RWPE1 (cell line): Measurements from ENCODE around the gene TENT5C.
A peak's percentile ranks its signal among the peaks of the same experiment; 100 is the strongest.
"Not testable (repeated sequence)": the region's sequence is repeated elsewhere in the genome, so short reads cannot be mapped to it uniquely, and the experiment has no call there.

Experiments used
- CTCF ChIA-PET: fragments of 350-600 bp; sonication (Branson Sonifier 250); formaldehyde crosslinking; extraction: SDS; loops from one replicate; lab custom pipeline; 2021; lab: Yijun Ruan, JAX
- POLR2A ChIA-PET: fragments of 400-600 bp; formaldehyde crosslinking; extraction: SDS; loops from one replicate; lab custom pipeline; 2020; ENCODE audit warnings: antibody characterized with exemption; ENCODE audit not compliant: low non-redundant PET; lab: Yijun Ruan, JAX
- DNase-seq: peaks from one replicate; pipeline ENCODE4 v3.0.0; 2012; ENCODE audit warnings: low spot score
- H3K27ac ChIP-seq: fragments of 450-650 bp; 2 replicates; pipeline ENCODE4 v1.5.1; 2017
- TF ChIP-seq, protein P1 (sequence below): fragments of 450-650 bp; conservative IDR thresholded peaks from 2 replicates; pipeline ENCODE4 v1.5.1; 2017; ENCODE audit warnings: low read depth, mild to moderate bottlenecking

The TENT5C gene

DNA sequence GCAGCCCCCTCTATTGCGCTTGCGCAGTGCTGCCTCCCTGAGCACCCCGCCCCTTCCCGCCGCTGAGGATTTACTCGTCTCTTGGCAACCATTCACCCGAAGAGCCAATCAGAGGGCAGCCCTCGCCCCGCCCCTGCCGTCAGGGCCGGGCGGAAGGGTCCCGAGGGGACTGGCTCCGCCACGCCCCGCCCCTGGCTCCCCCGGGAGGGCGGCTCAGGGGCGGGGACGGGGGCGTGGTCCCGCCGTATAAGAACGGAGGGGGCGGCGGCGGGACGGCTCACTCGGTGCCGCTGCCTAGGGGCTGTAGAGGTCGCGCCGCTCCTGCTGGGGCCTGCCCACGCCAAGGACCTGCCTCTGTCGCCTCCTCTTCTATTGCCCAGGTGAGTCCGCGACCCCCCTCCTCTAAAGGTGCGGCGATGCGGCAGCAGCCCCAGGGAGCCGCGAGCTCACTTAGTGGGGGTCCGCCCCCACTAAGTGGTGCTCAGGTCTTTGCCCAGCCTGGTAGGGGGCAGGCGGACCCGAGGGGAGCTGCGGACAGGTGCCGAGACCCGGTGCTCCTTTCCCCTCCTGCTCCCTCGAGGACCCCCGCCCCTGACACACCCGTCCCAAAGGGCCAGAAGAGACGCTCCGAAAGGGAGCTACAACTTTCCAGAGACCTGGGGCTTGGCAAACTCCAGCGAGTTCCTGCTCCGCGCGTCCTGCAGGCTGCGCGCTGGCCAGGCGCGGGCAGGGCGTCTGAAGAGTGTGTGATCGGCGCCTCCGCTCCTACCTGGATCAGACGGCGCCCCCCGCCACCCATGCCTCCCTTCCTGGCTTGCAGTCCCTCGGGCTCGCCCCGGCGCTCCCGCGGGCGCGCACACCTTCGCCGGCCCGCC lies at the start of gene TENT5C:
TSS of gene TENT5C (plus strand) at position 275 of the 875 bp plus-strand sequence. CDS start 16,821 bp downstream, outside the sequence.
- H3K27ac ChIP-seq = peak within 1 kb of the TSS; percentile 49
- POLR2A ChIA-PET = interaction anchor here (0.6 kb wide), 1 partner anchor 175 kb away, joined by 3 read pairs; no protein-coding TSS in a partner anchor
- DNase-seq = peak; percentile 100
- TF ChIP-seq, protein P1, sequence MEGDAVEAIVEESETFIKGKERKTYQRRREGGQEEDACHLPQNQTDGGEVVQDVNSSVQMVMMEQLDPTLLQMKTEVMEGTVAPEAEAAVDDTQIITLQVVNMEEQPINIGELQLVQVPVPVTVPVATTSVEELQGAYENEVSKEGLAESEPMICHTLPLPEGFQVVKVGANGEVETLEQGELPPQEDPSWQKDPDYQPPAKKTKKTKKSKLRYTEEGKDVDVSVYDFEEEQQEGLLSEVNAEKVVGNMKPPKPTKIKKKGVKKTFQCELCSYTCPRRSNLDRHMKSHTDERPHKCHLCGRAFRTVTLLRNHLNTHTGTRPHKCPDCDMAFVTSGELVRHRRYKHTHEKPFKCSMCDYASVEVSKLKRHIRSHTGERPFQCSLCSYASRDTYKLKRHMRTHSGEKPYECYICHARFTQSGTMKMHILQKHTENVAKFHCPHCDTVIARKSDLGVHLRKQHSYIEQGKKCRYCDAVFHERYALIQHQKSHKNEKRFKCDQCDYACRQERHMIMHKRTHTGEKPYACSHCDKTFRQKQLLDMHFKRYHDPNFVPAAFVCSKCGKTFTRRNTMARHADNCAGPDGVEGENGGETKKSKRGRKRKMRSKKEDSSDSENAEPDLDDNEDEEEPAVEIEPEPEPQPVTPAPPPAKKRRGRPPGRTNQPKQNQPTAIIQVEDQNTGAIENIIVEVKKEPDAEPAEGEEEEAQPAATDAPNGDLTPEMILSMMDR = no peak
- CTCF ChIA-PET = interaction anchor here (0.6 to 1.7 kb wide), 3 partner anchors 148 to 290 kb away, joined by 3 to 9 read pairs (median 5); no protein-coding TSS in a partner anchor

DNA sequence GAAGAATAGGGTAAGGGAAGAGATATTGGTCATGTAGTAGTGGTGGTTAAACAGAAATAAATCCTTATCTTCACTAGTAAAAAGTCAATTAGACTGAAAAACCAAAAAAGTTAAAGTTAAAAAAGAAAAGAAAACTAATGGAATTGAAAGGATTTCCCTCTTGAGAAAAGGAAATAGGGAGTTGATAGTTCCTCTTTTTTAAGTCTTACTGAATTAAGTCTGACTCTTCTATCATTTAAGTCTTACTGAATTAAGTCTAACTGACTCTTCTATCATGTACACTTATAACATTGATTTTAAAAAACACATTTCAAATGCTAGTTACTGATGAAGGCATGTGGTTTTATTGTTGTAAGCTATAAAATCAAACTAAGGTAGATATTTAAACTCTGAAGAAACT lies 49.5 kb upstream of the TENT5C start:
- ChIA-PET POLR2A (no interaction called here), CTCF (no interaction called here)
- H3K27ac ChIP-seq = no peak overlapping the region
- TF ChIP-seq, protein P1 = no peak
- no peak for DNase-seq

DNA sequence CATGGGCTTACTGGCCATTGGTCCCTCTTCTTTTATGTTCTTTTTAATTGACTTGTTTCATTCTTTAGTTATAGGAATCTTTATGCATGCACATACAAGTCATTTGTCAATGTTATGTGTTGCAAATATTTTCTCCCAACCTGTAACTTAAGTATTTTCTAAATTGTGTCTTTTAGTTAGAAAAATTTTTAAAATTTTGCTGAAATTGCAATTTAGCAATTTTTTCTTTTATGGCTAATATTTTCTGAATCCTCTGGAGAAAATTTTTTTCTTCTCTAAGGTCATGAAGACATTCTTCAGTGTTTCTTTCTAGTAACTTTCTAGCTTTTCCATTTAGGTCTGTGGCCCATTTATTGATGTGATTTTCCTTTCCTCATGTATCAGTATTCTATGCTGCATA lies 48.9 kb upstream of the TENT5C start:
- H3K27ac ChIP-seq = no peak overlapping the region
- no peak for DNase-seq
- CTCF ChIA-PET = no interaction called here
- TF ChIP-seq, protein P1 = no peak
- POLR2A ChIA-PET = no interaction called here

DNA sequence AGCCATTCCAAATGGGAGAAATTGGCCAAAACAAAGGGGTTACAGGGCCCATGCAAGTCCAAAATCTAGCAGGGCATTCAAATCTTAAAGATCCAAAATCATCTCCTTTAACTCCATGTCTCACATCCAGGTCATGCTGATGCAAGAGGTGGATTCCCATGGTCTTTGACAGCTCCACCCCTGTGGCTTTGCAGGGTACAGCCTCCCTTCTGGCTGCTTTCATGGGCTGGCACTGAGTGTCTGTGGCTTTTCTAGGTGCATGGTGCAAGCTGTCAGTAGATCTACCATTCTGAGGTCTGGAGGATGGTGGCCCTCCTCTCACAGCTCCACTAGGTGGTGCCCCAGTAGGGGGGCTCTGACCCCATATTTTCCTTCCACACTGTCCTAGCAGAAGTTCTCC lies 47.4 kb upstream of the TENT5C start:
- H3K27ac ChIP-seq, DNase-seq, POLR2A ChIA-PET: not testable (repeated sequence)
- CTCF ChIA-PET = interaction anchor here (0.6 kb wide), 1 partner anchor 17 kb away, joined by 7 read pairs; no protein-coding TSS in a partner anchor

DNA sequence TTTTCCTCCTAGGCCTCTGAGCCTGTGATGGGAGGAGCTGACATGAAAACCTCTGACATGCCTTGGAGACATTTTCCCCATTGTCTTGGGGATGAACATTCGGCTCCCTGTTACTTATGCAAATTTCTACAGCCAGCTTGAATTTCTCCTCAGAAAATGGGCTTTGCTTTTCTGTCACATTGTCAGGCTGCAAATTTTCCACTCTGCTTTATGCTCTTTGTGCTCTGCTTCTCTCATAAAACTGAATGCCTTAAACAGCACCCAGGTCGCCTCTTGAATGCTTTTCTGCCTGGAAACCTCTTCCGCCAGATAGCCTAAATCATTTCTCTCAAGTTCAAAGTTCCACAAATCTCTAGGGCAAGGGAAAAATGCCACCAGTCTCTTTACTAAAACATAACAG lies 46.7 kb upstream of the TENT5C start:
- DNase-seq = no peak
- TF ChIP-seq, protein P1 = no peak
- H3K27ac ChIP-seq = no peak overlapping the region
- ChIA-PET POLR2A (no interaction called here), CTCF (interaction anchor here (0.6 kb wide), 1 partner anchor 18 kb away, joined by 7 read pairs; no protein-coding TSS in a partner anchor)

DNA sequence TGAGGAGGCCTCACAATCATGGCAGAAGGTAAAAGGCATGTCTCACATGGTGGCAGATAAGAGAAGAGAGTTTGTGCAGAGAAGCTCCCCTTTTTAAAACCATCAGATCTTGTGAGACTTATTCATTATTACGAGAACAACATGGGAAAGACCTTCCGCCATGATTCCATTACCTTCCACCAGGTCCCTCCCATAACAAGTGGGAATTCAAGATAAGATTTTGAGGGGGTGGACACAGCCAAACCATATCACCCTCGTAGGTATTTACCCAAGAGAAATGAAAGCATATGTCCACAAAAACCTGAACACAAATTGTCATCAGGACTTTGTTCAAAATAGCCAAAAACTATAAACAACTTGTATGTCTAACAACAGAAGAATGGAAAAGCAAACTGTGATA lies 45.9 kb upstream of the TENT5C start:
- TF ChIP-seq, protein P1 = no peak
- POLR2A ChIA-PET = no interaction called here

DNA sequence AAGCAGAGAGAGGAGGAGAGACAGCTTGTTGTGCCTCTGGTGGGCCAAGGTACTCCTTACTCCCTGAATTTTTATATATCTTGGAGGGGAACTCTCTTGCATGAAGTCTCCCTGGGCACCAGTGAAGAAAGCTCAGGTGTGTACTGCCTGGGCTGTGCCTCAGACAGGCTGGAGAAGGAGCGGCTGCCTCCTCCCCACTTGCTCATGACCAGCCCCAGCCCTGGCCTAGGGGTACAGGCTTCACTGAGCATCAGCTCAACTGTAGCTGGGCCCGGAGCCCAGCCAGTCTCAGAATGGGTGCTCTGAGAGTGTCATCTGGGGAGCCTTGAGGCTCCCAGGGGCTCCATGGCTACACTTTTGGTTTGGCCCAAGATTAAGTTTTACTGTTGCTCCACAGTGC lies 44.8 kb upstream of the TENT5C start:
- TF ChIP-seq, protein P1 = no peak
- CTCF ChIA-PET = interaction anchor here (0.6 kb wide), 1 partner anchor 486 kb away, joined by 3 read pairs; no protein-coding TSS in a partner anchor
- H3K27ac ChIP-seq = no peak overlapping the region
- POLR2A ChIA-PET = no interaction called here
- no peak for DNase-seq

More for the DNA sequence above, 45.9 kb upstream of the TENT5C start:
- CTCF ChIA-PET = no interaction called here
- no peak overlapping the region for H3K27ac ChIP-seq
- no peak for DNase-seq
